Mucosa of descending colon (tissue), 3 donors: ENCODE results near the gene DEGS2. TPM values are rescaled to one million over a fixed set of nuclear protein-coding genes. Genes with fewer than 3 reads are reported as not detected.
A peak's percentile ranks its signal among the peaks of the same experiment; 100 is the strongest.
"Not testable (repeated sequence)": the region's sequence is repeated elsewhere in the genome, so short reads cannot be mapped to it uniquely, and the experiment has no call there.

Experiments used
- ATAC-seq: fragments of 200-7000 bp; cut with Tn5 transposase; one replicate; pipeline ENCODE4 v1.9.1; 2020; ENCODE audit warnings: mild to moderate bottlenecking, moderate library complexity
- DNase-seq, 3 donors: peaks; one replicate each; pipeline ENCODE4 v3.0.0-alpha.2; 2020
- H3K36me3 ChIP-seq: fragments of 200-600 bp; one replicate; pipeline ENCODE4 v1.8.0; 2021; ENCODE audit warnings: low read depth, mild to moderate bottlenecking
- H3K4me1 ChIP-seq: fragments of 200-600 bp; one replicate; pipeline ENCODE4 v1.8.0; 2021; ENCODE audit warnings: low read depth, mild to moderate bottlenecking
- H3K4me3 ChIP-seq: fragments of 200-600 bp; one replicate; pipeline ENCODE4 v1.8.0; 2021; ENCODE audit warnings: mild to moderate bottlenecking
- H3K9me3 ChIP-seq: fragments of 200-600 bp; one replicate; pipeline ENCODE4 v1.8.0; 2021; ENCODE audit warnings: mild to moderate bottlenecking
- CTCF ChIP-seq: fragments of 200-600 bp; IDR thresholded peaks from one replicate; pipeline ENCODE4 v1.8.0; 2022; ENCODE audit warnings: antibody characterized with exemption, mild to moderate bottlenecking
- intact Hi-C, 2 donors: fragments of 100-400 bp; cut with DNase I in 1 of 2; cut with micrococcal nuclease in 1 of 2; formaldehyde crosslinking; loops; one replicate each; pipeline versions ENCODE4 v1.11.0 to v1.11.1; 2022; cut with DNase I, micrococcal nuclease
- total RNA-seq, 3 donors: library from RNA; stranded (reverse); fragmentation: NEBNext Ultra II Directional in 2 of 3; extraction: Animal tissue kit (Norgen Biotek cat#: 25700) in 2 of 3; gene quantifications; one replicate each; pipeline versions ENCODE4 v1.2.1 to v1.2.4, GENCODE V29; 2021 to 2023
- donor health status: DM: no; HTN: no; CAD: no; lungs with moderate emphysema.
- donor health status: DM: no; HTN: no; CAD: no.
- donor health status: DM: no; HTN: yes; CAD: no.

The DEGS2 gene
- total RNA-seq, 3 donors from 2014 or later = 6.2 to 28.5 (median 27.9) TPM

- ATAC-seq = peak; percentile 92
- no peaks in the 10 kb centered on the region for H3K36me3 ChIP-seq
- TF ChIP-seq CTCF = no peak
- peaks cover 12% of the 10 kb centered on the region for H3K4me1 ChIP-seq
- peak; percentile 53 to 79 (median 64) for DNase-seq
- intact Hi-C loops = loop anchor here in 1 of 2 donors (10.0 kb wide), 1 partner anchor 203 kb away; no protein-coding TSS in a partner anchor
- no peaks in the 10 kb centered on the region for H3K9me3 ChIP-seq
- no peak overlapping the region for H3K4me3 ChIP-seq
These were observed 27.9 kb upstream of the DEGS2 start for GRCh38 chr14:100187247-100187833.

GRCh38 chr14:100181876-100182551 is 22.6 kb upstream of the DEGS2 start:
- H3K4me1 ChIP-seq, ATAC-seq, H3K4me3 ChIP-seq, DNase-seq, H3K9me3 ChIP-seq, H3K36me3 ChIP-seq: not testable (repeated sequence)
- intact Hi-C loops = loop anchor here in 1 of 2 donors (10.0 kb wide), 1 partner anchor 197 kb away; no protein-coding TSS in a partner anchor

- H3K36me3 ChIP-seq, H3K4me3 ChIP-seq, ATAC-seq, DNase-seq, H3K4me1 ChIP-seq, H3K9me3 ChIP-seq: not testable (repeated sequence)
- intact Hi-C loops = loop anchor here in 1 of 2 donors (10.0 kb wide), 1 partner anchor 196 kb away; no protein-coding TSS in a partner anchor
These were observed 21.2 kb upstream of the DEGS2 start for GRCh38 chr14:100180671-100181070.

GRCh38 chr14:100178691-100179090 is 19.2 kb upstream of the DEGS2 start:
- Histone ChIP-seq H3K9me3 (no peaks in the 10 kb centered on the region), H3K36me3 (no peaks in the 10 kb centered on the region), H3K4me3 (no peak overlapping the region), H3K4me1 (peaks cover 3% of the 10 kb centered on the region)
- intact Hi-C loops = no loop called here
- no peak for TF ChIP-seq CTCF
- DNase-seq (no peak), ATAC-seq (no peak)

- no peak for TF ChIP-seq CTCF
- intact Hi-C loops = no loop called here
- ATAC-seq (no peak), DNase-seq (no peak)
- H3K4me1 ChIP-seq = peaks cover 3% of the 10 kb centered on the region
- H3K9me3 ChIP-seq = no peaks in the 10 kb centered on the region
- H3K4me3 ChIP-seq = no peak overlapping the region
- no peaks in the 10 kb centered on the region for H3K36me3 ChIP-seq
These were observed 17.4 kb upstream of the DEGS2 start for GRCh38 chr14:100176811-100177327.

- Histone ChIP-seq H3K36me3 (no peaks in the 10 kb centered on the region), H3K4me1 (peaks cover 3% of the 10 kb centered on the region), H3K4me3 (no peak overlapping the region), H3K9me3 (no peaks in the 10 kb centered on the region)
- no peak for TF ChIP-seq CTCF
- intact Hi-C loops = no loop called here
- DNase-seq = no peak
- ATAC-seq = no peak
These were observed 13.9 kb upstream of the DEGS2 start for GRCh38 chr14:100173353-100173752.
